Eye (tissue), 1 donor: ENCODE measurements around the gene GTF3C5.
"Not testable (repeated sequence)": the region's sequence is repeated elsewhere in the genome, so short reads cannot be mapped to it uniquely, and the experiment has no call there.

ENCODE experiments used
- DNase-seq: peaks from one replicate; pipeline ENCODE4 v3.0.0-alpha.2; 2015

Gene GTF3C5

GRCh38 chr9:133057006-133057405 lies 26.2 kb downstream of the GTF3C5 start:
- DNase-seq, result no peak

- no peak for DNase-seq
Observed at GRCh38 chr9:133057553-133057952, 26.8 kb downstream of the GTF3C5 start.

- DNase-seq, result no peak
Observed at GRCh38 chr9:133058071-133058470, 27.3 kb downstream of the GTF3C5 start.

GRCh38 chr9:133058550-133059320 lies 27.9 kb downstream of the GTF3C5 start:
- no peak for DNase-seq

GRCh38 chr9:133059623-133060022 lies 28.8 kb downstream of the GTF3C5 start:
- no peak for DNase-seq

GRCh38 chr9:133060417-133060841 lies 29.6 kb downstream of the GTF3C5 start:
- no peak for DNase-seq

- not testable (repeated sequence) for DNase-seq
Observed at GRCh38 chr9:133061019-133061763, 30.4 kb downstream of the GTF3C5 start.

- DNase-seq, result not testable (repeated sequence)
Observed at GRCh38 chr9:133061764-133062145, 31.0 kb downstream of the GTF3C5 start, which contains the start of gene CEL. Gene CEL (plus strand): TSS chr9:133061981. CDS start chr9:133062003, 22 bp downstream.

GRCh38 chr9:133062569-133062968 lies 31.8 kb downstream of the GTF3C5 start:
- DNase-seq, result not testable (repeated sequence)

- DNase-seq, result no peak
Observed at GRCh38 chr9:133063159-133063499, 32.3 kb downstream of the GTF3C5 start.

GRCh38 chr9:133063500-133064231 lies 32.9 kb downstream of the GTF3C5 start:
- DNase-seq, result no peak

GRCh38 chr9:133064241-133065069 lies 33.7 kb downstream of the GTF3C5 start:
- no peak for DNase-seq

- no peak for DNase-seq
Observed at GRCh38 chr9:133065070-133065388, 34.2 kb downstream of the GTF3C5 start.

- no peak for DNase-seq
Observed at GRCh38 chr9:133066181-133066983, 35.6 kb downstream of the GTF3C5 start.

GRCh38 chr9:133067006-133067405 lies 36.2 kb downstream of the GTF3C5 start:
- no peak for DNase-seq

- DNase-seq, result no peak
Observed at GRCh38 chr9:133067813-133068212, 37.0 kb downstream of the GTF3C5 start.

GRCh38 chr9:133068431-133068830 lies 37.6 kb downstream of the GTF3C5 start:
- DNase-seq, result not testable (repeated sequence)

GRCh38 chr9:133070500-133070961 lies 39.7 kb downstream of the GTF3C5 start:
- not testable (repeated sequence) for DNase-seq

GRCh38 chr9:133070985-133071384 lies 40.2 kb downstream of the GTF3C5 start:
- not testable (repeated sequence) for DNase-seq

- no peak for DNase-seq
Observed at GRCh38 chr9:133071484-133072150, 40.8 kb downstream of the GTF3C5 start.

- DNase-seq, result not testable (repeated sequence)
Observed at GRCh38 chr9:133072210-133072609, 41.4 kb downstream of the GTF3C5 start.
